H1 (cell line): ENCODE results near the gene NDUFA9. TPM values are rescaled to one million over a fixed set of nuclear protein-coding genes. Genes with fewer than 3 reads are reported as not detected.

Experiments
- CTCF ChIA-PET: fragments of 300-600 bp; sonication (Branson Sonifier 250); formaldehyde crosslinking; loops from one replicate; lab custom pipeline; 2021; ENCODE audit not compliant: partially characterized antibody; lab: Charles Lee
- POLR2A ChIA-PET: fragments of 300-600 bp; sonication (Branson Sonifier 250); formaldehyde crosslinking; loops from one replicate; lab custom pipeline; 2021; ENCODE audit warnings: inconsistent platforms; ENCODE audit not compliant: partially characterized antibody; lab: Charles Lee
- DNase-seq, 2 experiments: peaks; one replicate each; pipeline versions ENCODE4 v3.0.0 to v3.0.0-alpha.2; 2010 to 2022; ENCODE audit warnings: low spot score in 2 of 2, low read depth in 1 of 2, mixed read lengths in 1 of 2
- FAIRE-seq: peaks from 2 replicates; lab custom pipeline; 2011; peaks lifted over from hg19 to GRCh38; lab: Jason Lieb, UNC
- H2AFZ ChIP-seq: 2 replicates; pipeline ENCODE4 v1.8.1; 2012; ENCODE audit warnings: low read length, inconsistent platforms
- H2AK5ac ChIP-seq: 2 replicates; pipeline ENCODE4 v1.6.1; 2013; ENCODE audit warnings: low read depth, low read length
- H2BK120ac ChIP-seq: replicated peaks from 2 replicates; pipeline ENCODE3; 2013; ENCODE audit warnings: low read depth, low read length, inconsistent platforms
- H2BK12ac ChIP-seq: 2 replicates; pipeline ENCODE4 v1.6.1; 2013; ENCODE audit warnings: low read depth, low read length
- H2BK15ac ChIP-seq: 2 replicates; pipeline ENCODE4 v1.6.1; 2013; ENCODE audit warnings: low read length
- H2BK20ac ChIP-seq: 2 replicates; pipeline ENCODE4 v1.6.1; 2013; ENCODE audit warnings: low read length
- H2BK5ac ChIP-seq: 2 replicates; pipeline ENCODE4 v1.6.1; 2013; ENCODE audit warnings: low read depth, low read length
- H3K14ac ChIP-seq: 2 replicates; pipeline ENCODE4 v1.6.1; 2013; ENCODE audit warnings: inconsistent platforms; ENCODE audit not compliant: insufficient read length
- H3K18ac ChIP-seq: 2 replicates; pipeline ENCODE4 v1.6.1; 2013; ENCODE audit warnings: low read length; ENCODE audit errors: extremely low read depth
- H3K23ac ChIP-seq: 2 replicates; pipeline ENCODE4 v1.6.1; 2013; ENCODE audit warnings: inconsistent platforms; ENCODE audit not compliant: insufficient read length
- H3K23me2 ChIP-seq: 2 replicates; pipeline ENCODE4 v1.6.1; 2013; ENCODE audit warnings: low read depth, low read length
- H3K27ac ChIP-seq: 2 replicates; pipeline ENCODE4 v1.6.1; 2011; ENCODE audit warnings: low read depth, low read length, inconsistent platforms
- H3K27me3 ChIP-seq, 4 experiments: replicated peaks in 1 of 4; 1 replicate in 1 of 4; 2 replicates in 3 of 4; pipeline versions ENCODE4 v1.6.1 to v1.8.1; 2011 to 2013; ENCODE audit warnings: low read length in 3 of 4, mild to moderate bottlenecking in 3 of 4, inconsistent platforms in 2 of 4, mixed read lengths in 2 of 4, moderate library complexity in 1 of 4; ENCODE audit not compliant: control insufficient read depth in 3 of 4, insufficient read depth in 3 of 4; ENCODE audit errors: extremely low read depth in 1 of 4
- H3K36me3 ChIP-seq, 4 experiments: 2 replicates each; pipeline versions ENCODE4 v1.6.1 to v1.8.1; 2011 to 2013; ENCODE audit warnings: mild to moderate bottlenecking in 4 of 4, low read length in 3 of 4, moderate library complexity in 2 of 4, control low read depth in 1 of 4, inconsistent platforms in 1 of 4; ENCODE audit not compliant: insufficient read depth in 4 of 4, control insufficient read depth in 2 of 4
- H3K4ac ChIP-seq: replicated peaks from 2 replicates; pipeline ENCODE3; 2013; ENCODE audit warnings: low read length, low read depth, mixed read lengths, inconsistent platforms; ENCODE audit not compliant: insufficient read length
- H3K4me1 ChIP-seq, 4 experiments: replicated peaks in 1 of 4; 1 replicate in 1 of 4; 2 replicates in 3 of 4; pipeline versions ENCODE4 v1.6.1 to v1.8.1; 2011 to 2013; ENCODE audit warnings: low read length in 3 of 4, inconsistent platforms in 2 of 4, mixed read lengths in 1 of 4; ENCODE audit not compliant: insufficient read depth in 4 of 4, control insufficient read depth in 3 of 4
- H3K4me2 ChIP-seq, 2 experiments: 2 replicates each; pipeline versions ENCODE4 v1.6.1 to v1.8.1; 2011 to 2013; ENCODE audit warnings: low read depth in 2 of 2, low read length in 2 of 2, control low read depth in 1 of 2, inconsistent platforms in 1 of 2, mild to moderate bottlenecking in 1 of 2; ENCODE audit not compliant: insufficient read depth in 1 of 2
- H3K4me3 ChIP-seq, 4 experiments: fragments of 200-600, 300-600 bp in 1 of 4; sonication (generic), shearing (Covaris generic), sonication (Bioruptor Twin) in 1 of 4; 2 replicates each; pipeline versions ENCODE4 v1.5.1 to v1.8.1; 2011 to 2016; ENCODE audit warnings: low read length in 4 of 4, low read depth in 3 of 4, control low read depth in 2 of 4, inconsistent platforms in 2 of 4, mild to moderate bottlenecking in 2 of 4, mixed read lengths in 1 of 4, moderate library complexity in 1 of 4; ENCODE audit not compliant: insufficient read depth in 2 of 4; ENCODE audit errors: extremely low read depth in 1 of 4
- H3K56ac ChIP-seq: replicated peaks from 2 replicates; pipeline ENCODE3; 2013; ENCODE audit warnings: low read depth, mild to moderate bottlenecking, mixed read lengths, low read length, inconsistent platforms; ENCODE audit not compliant: insufficient read length
- H3K79me1 ChIP-seq: 2 replicates; pipeline ENCODE4 v1.6.1; 2013; ENCODE audit warnings: low read depth, low read length, control low read depth
- H3K79me2 ChIP-seq, 2 experiments: 2 replicates each; pipeline versions ENCODE4 v1.6.1 to v1.8.1; 2012 to 2013; ENCODE audit warnings: low read length in 2 of 2, mild to moderate bottlenecking in 2 of 2, inconsistent platforms in 1 of 2; ENCODE audit not compliant: insufficient read depth in 2 of 2, control insufficient read depth in 1 of 2
- H3K9ac ChIP-seq, 4 experiments: replicated peaks in 1 of 4; 1 replicate in 1 of 4; 2 replicates in 3 of 4; pipeline versions ENCODE4 v1.6.1 to v1.8.1; 2011 to 2013; ENCODE audit warnings: low read depth in 3 of 4, low read length in 3 of 4, control low read depth in 2 of 4, mild to moderate bottlenecking in 2 of 4, moderate library complexity in 2 of 4, inconsistent platforms in 1 of 4; ENCODE audit errors: extremely low read depth in 1 of 4
- H3K9me3 ChIP-seq, 2 experiments: 2 replicates each; pipeline versions ENCODE4 v1.6.1 to v1.8.1; 2012 to 2013; ENCODE audit warnings: mild to moderate bottlenecking in 2 of 2, moderate library complexity in 2 of 2, control low read depth in 1 of 2, inconsistent platforms in 1 of 2, low read depth in 1 of 2, low read length in 1 of 2, mixed read lengths in 1 of 2; ENCODE audit not compliant: insufficient read depth in 2 of 2
- H4K20me1 ChIP-seq, 2 experiments: replicated peaks in 1 of 2; 2 replicates each; pipeline versions ENCODE3 to v1.8.1; 2011 to 2013; ENCODE audit warnings: inconsistent platforms in 2 of 2, low read length in 2 of 2, mild to moderate bottlenecking in 1 of 2; ENCODE audit not compliant: insufficient read depth in 2 of 2, control insufficient read depth in 1 of 2
- H4K5ac ChIP-seq: 2 replicates; pipeline ENCODE4 v1.6.1; 2013; ENCODE audit warnings: low read length, low read depth, mixed read lengths, inconsistent platforms; ENCODE audit not compliant: insufficient read length
- H4K8ac ChIP-seq: 2 replicates; pipeline ENCODE4 v1.8.0; 2013; ENCODE audit warnings: mild to moderate bottlenecking, moderate library complexity, low read length, inconsistent platforms; ENCODE audit not compliant: insufficient read depth; ENCODE audit errors: extremely low read depth
- H4K91ac ChIP-seq: replicated peaks from 2 replicates; pipeline ENCODE3; 2013; ENCODE audit warnings: low read length, mixed read lengths, inconsistent platforms; ENCODE audit not compliant: insufficient read length
- MAFK ChIP-seq: IDR thresholded peaks from 2 replicates; pipeline ENCODE4 v1.6.1; 2012; ENCODE audit warnings: low read depth, mild to moderate bottlenecking, improper control_type of control experiment, low read length
- MAX ChIP-seq: IDR thresholded peaks from 2 replicates; pipeline ENCODE4 v1.6.1; 2012; ENCODE audit warnings: inconsistent platforms
- PHF8 ChIP-seq: fragments of 200-600 bp; sonication (generic); conservative IDR thresholded peaks from 2 replicates; pipeline ENCODE4 v1.7.1; 2012; ENCODE audit warnings: low read depth, mild to moderate bottlenecking, inconsistent platforms, low read length, moderate library complexity
- RFX5 ChIP-seq: IDR thresholded peaks from 2 replicates; pipeline ENCODE4 v1.6.1; 2011; ENCODE audit warnings: low read depth, low read length, improper control_type of control experiment, borderline replicate concordance
- SP2 ChIP-seq: IDR thresholded peaks from 2 replicates; pipeline ENCODE4 v1.6.1; 2012; ENCODE audit warnings: mild to moderate bottlenecking, low read length, inconsistent platforms
- TCF12 ChIP-seq: IDR thresholded peaks from 2 replicates; pipeline ENCODE4 v1.6.1; 2011; ENCODE audit warnings: low read depth, mild to moderate bottlenecking, low read length
- YY1 ChIP-seq: IDR thresholded peaks from 2 replicates; pipeline ENCODE4 v1.6.1; 2011; ENCODE audit warnings: low read depth, mild to moderate bottlenecking, low read length
- WGBS, 2 experiments: shearing (Covaris generic) in 1 of 2; methylation state at CpG; one replicate each; pipeline versions ENCODE4 v1.1.6 to v1.1.7; 2013 to 2015; ENCODE audit warnings: low lambda C conversion rate in 2 of 2, mixed read lengths in 2 of 2, inconsistent platforms in 1 of 2, low coverage in 1 of 2, missing lambda C conversion rate in 1 of 2; ENCODE audit not compliant: insufficient replicate concordance in 2 of 2, insufficient coverage in 1 of 2, insufficient read length in 1 of 2; ENCODE audit errors: extremely low coverage in 1 of 2, missing lambda C conversion rate in 1 of 2; 5-methylcytosine and 5-hydroxymethylcytosine counted together
- long read RNA-seq, 2 experiments: library from RNA in 1 of 2; library from capped mRNA in 1 of 2; stranded (forward); transcript quantifications; one replicate each; pipeline ENCODE4 v2.0.0, GENCODE V29; 2021; ENCODE audit warnings: inconsistent platforms in 1 of 2
- polyA minus RNA-seq, 3 experiments: library from RNA; depleted of rRNA, polyadenylated mRNA; stranded (reverse); fragments of >200 nt; gene quantifications; 1 replicate in 2 of 3; 2 replicates in 1 of 3; pipeline ENCODE4 v1.2.3, GENCODE V29; 2011
- polyA plus RNA-seq, 7 experiments: library from polyadenylated mRNA; depleted of rRNA in 3 of 7; stranded (reverse) in 5 of 7; unstranded in 2 of 7; fragments of >200 nt in 5 of 7; fragments of 200-250 nt in 2 of 7; gene quantifications; 1 replicate in 5 of 7; 2 replicates in 1 of 7; 4 replicates in 1 of 7; pipeline versions ENCODE4 v1.2.1 to v1.2.3, GENCODE V29; 2011 to 2013; ENCODE audit warnings: missing spikeins in 2 of 7, mixed read lengths in 2 of 7
- total RNA-seq: library from RNA; stranded (reverse); fragmentation: NEBNext Ultra II Directional; extraction: Animal tissue kit (Norgen Biotek cat#: 25700); gene quantifications from 2 replicates; pipeline ENCODE4 v1.2.1, GENCODE V29; 2021

The NDUFA9 gene
- total RNA-seq: 67.0 and 67.3 TPM in 2 replicates
- polyA plus RNA-seq (2011; rRNA removed): 41.1 and 50.2 TPM in 2 replicates
- 48.4 TPM for polyA plus RNA-seq (2011; cell fraction: cytosol; rRNA removed)
- 73.3 TPM for polyA plus RNA-seq (2011; cell fraction: nucleus; rRNA removed)
- 82.4 to 110 TPM (median 104 TPM) in 4 replicates for polyA plus RNA-seq (2012, experiment 1 of 2)
- 10.9 TPM for polyA plus RNA-seq (2012, experiment 2 of 2)
- 44.4 TPM for polyA plus RNA-seq (2013, experiment 1 of 2)
- 55.1 TPM for polyA plus RNA-seq (2013, experiment 2 of 2)
- 145 and 201 TPM in 2 replicates for polyA minus RNA-seq (2011; rRNA and poly(A)+ RNA removed)
- polyA minus RNA-seq (2011; cell fraction: cytosol; rRNA and poly(A)+ RNA removed): 64.8 TPM
- polyA minus RNA-seq (2011; cell fraction: nucleus; rRNA and poly(A)+ RNA removed): 91.1 TPM
- long read RNA-seq, experiment 1, full-length matches to known transcripts: 71 of 100 reads
- long read RNA-seq, experiment 1, partial matches to known transcripts: 22 of 100 reads
- long read RNA-seq, experiment 1, other reads (novel, unspliced or antisense): 7 of 100 reads
- long read RNA-seq, experiment 2, full-length matches to known transcripts: 151 of 164 reads
- long read RNA-seq, experiment 2, partial matches to known transcripts: 12 of 164 reads
- long read RNA-seq, experiment 2, other reads (novel, unspliced or antisense): 1 of 164 reads

- H3K79me1 ChIP-seq: no peaks in the 10 kb centered on the region
- H2BK20ac ChIP-seq: no peak within 1 kb of the TSS
- H3K27me3 ChIP-seq: no peaks in the 10 kb centered on the region
- peak within 1 kb of the TSS; percentile 35; the same call in 1 of the 2 replicates for H2BK5ac ChIP-seq
- H4K91ac ChIP-seq: no peak within 1 kb of the TSS
- no peak within 1 kb of the TSS for H3K14ac ChIP-seq
- 2% methylated on average over 39 of the region's 39 CpGs; no CpG with 5 or more reads in 1 of the 2 experiments for WGBS, 2 experiments
- no peak within 1 kb of the TSS for H2AK5ac ChIP-seq
- H2BK120ac ChIP-seq: no peak within 1 kb of the TSS
- 0 out of 7 replicates have a peak, but pooled peaks cover 0 to 3% (median 1%) of the 10 kb centered on the region in 4 experiments for H3K4me1 ChIP-seq
- peaks cover 0 to 1% of the 10 kb centered on the region in 2 experiments for H4K20me1 ChIP-seq
- peak within 1 kb of the TSS; percentile 70 for H4K5ac ChIP-seq
- no peak within 1 kb of the TSS for H2BK15ac ChIP-seq
- H3K23me2 ChIP-seq: 0 out of 2 replicates have a peak, but pooled peaks cover 1% of the 10 kb centered on the region
- H2BK12ac ChIP-seq: no peak within 1 kb of the TSS; the same call in 1 of the 2 replicates
- no peak within 1 kb of the TSS for H3K18ac ChIP-seq
- DNase-seq: peak; percentile 51 to 88
- no peak within 1 kb of the TSS for H3K4ac ChIP-seq
- H3K4me2 ChIP-seq: peak within 1 kb of the TSS; percentile 75 to 89
- peak within 1 kb of the TSS; percentile 97 for H4K8ac ChIP-seq
- H3K79me2 ChIP-seq: peaks cover 0 to 41% of the 10 kb centered on the region in 2 experiments; a peak in 3 of 4 replicates
- ChIA-PET POLR2A (interaction anchor here (0.7 to 2.3 kb wide), 13 partner anchors 9 to 268 kb away, joined by 3 to 9 read pairs (median 4); partner anchors contain the start of gene DYRK4), CTCF (interaction anchor here (0.8 to 1.9 kb wide), 4 partner anchors 8 to 111 kb away, joined by 3 to 5 read pairs (median 4); no protein-coding TSS in a partner anchor)
- no peak within 1 kb of the TSS for H3K23ac ChIP-seq
- peak within 1 kb of the TSS; percentile 91 for H3K27ac ChIP-seq
- H3K36me3 ChIP-seq: no peaks in the 10 kb centered on the region
- H3K9ac ChIP-seq: peak within 1 kb of the TSS; percentile 80 to 95 (median 82)
- peak within 1 kb of the TSS; percentile 90 to 98 (median 98) for H3K4me3 ChIP-seq
- no peaks in the 10 kb centered on the region for H3K9me3 ChIP-seq
- peak; percentile 96 for FAIRE-seq
- H2AFZ ChIP-seq: peak within 1 kb of the TSS; percentile 94
- peak within 1 kb of the TSS; percentile 43 for H3K56ac ChIP-seq
- no peak for TF ChIP-seq SP2
- TF ChIP-seq TCF12: no peak
- peak; percentile 98 for TF ChIP-seq YY1
- peak; percentile 32; the same call in 1 of the 2 replicates for TF ChIP-seq MAX
- peak; percentile 52; the same call in 1 of the 2 replicates for TF ChIP-seq PHF8
- 0 out of 2 replicates have a peak, but pooled peaks have one; percentile 2 for TF ChIP-seq MAFK
- no peak for TF ChIP-seq RFX5
These were observed at the start of gene NDUFA9, which contains the start of gene AKAP3 for GRCh38 chr12:4648501-4649357. TSS of gene NDUFA9 (plus strand) at chr12:4649114. CDS start at chr12:4649127, 13 bp downstream. TSS of gene AKAP3 (minus strand) at chr12:4649051. CDS start at chr12:4638196, 10,855 bp downstream.
